Sigmoid colon (tissue), 7 donors: ENCODE results near the gene CTNND2. TPM values are rescaled to one million over a fixed set of nuclear protein-coding genes. Genes with fewer than 3 reads are reported as not detected.

Experiments
- DNase-seq: peaks from one replicate; pipeline ENCODE4 v3.0.0-alpha.2; 2019
- H3K27ac ChIP-seq, 4 donors: fragments of 200-600 bp; sonication (generic); one replicate each; pipeline ENCODE4 v1.5.1; 2016 to 2019; ENCODE audit warnings: mild to moderate bottlenecking in 1 of 4
- H3K27me3 ChIP-seq, 3 donors: fragments of 200-600 bp; sonication (generic); one replicate each; pipeline ENCODE4 v1.5.1; 2019; ENCODE audit warnings: mild to moderate bottlenecking in 1 of 3
- H3K36me3 ChIP-seq, 4 donors: fragments of 200-600 bp; sonication (generic); one replicate each; pipeline ENCODE4 v1.5.1; 2016 to 2019
- H3K4me1 ChIP-seq, 4 donors: fragments of 200-600 bp; sonication (generic); one replicate each; pipeline ENCODE4 v1.5.1; 2017 to 2019
- H3K4me3 ChIP-seq, 4 donors: fragments of 200-600 bp; sonication (generic); one replicate each; pipeline ENCODE4 v1.5.1; 2017 to 2019; ENCODE audit warnings: mild to moderate bottlenecking in 2 of 4, moderate library complexity in 1 of 4
- H3K9me3 ChIP-seq, 4 donors: fragments of 200-600 bp in 3 of 4; sonication (generic) in 3 of 4; one replicate each; pipeline versions ENCODE4 v1.5.1 to v1.6.1; 2013 to 2019
- EP300 ChIP-seq, 4 donors: sonication (generic); formaldehyde crosslinking; IDR thresholded peaks; one replicate each; pipeline ENCODE4 v1.6.1; 2017; ENCODE audit warnings: antibody characterized with exemption in 4 of 4
- POLR2A ChIP-seq, 2 donors: fragments of 450-650 bp; IDR thresholded peaks; one replicate each; pipeline ENCODE4 v1.6.1; 2016; ENCODE audit warnings: antibody characterized with exemption in 2 of 2, mild to moderate bottlenecking in 2 of 2, moderate library complexity in 2 of 2
- POLR2AphosphoS5 ChIP-seq, 4 donors: sonication (generic); formaldehyde crosslinking; IDR thresholded peaks; one replicate each; pipeline ENCODE4 v1.6.1; 2017; ENCODE audit warnings: antibody characterized with exemption in 4 of 4
- WGBS, 2 donors: extraction: QIAGEN DNeasy Blood & Tissue Kit; methylation state at CpG; one replicate each; pipeline ENCODE4 v1.1.7; 2013; 5-methylcytosine and 5-hydroxymethylcytosine counted together
- intact Hi-C: fragments of 100-400 bp; cut with DNase I; formaldehyde crosslinking; loops from one replicate; pipeline ENCODE4 v1.15.1; 2023
- polyA plus RNA-seq, 3 donors: library from polyadenylated mRNA; stranded (reverse); fragments of 200-250 nt; gene quantifications; one replicate each; pipeline ENCODE4 v1.2.3, GENCODE V29; 2013
- total RNA-seq, 4 donors: library from RNA; depleted of rRNA; stranded (reverse); fragments of >200 nt; gene quantifications; one replicate each; pipeline ENCODE4 v1.1.0, GENCODE V29; 2016
- TF ChIP-seq, protein P1 (sequence below), 4 experiments: fragments of 450-650 bp in 3 of 4; fragments of 200-600 bp in 1 of 4; IDR thresholded peaks; one replicate each; pipeline ENCODE4 v1.5.1; 2016 to 2019; ENCODE audit warnings: antibody characterized with exemption in 4 of 4, mild to moderate bottlenecking in 3 of 4, moderate library complexity in 2 of 4
- donor health status: healthy with polysubstance abuse.
- donor health status: Bipolar disorder and iron deficiency.
- donor health status: healthy.

The CTNND2 gene
- total and polyA plus RNA-seq, 7 donors, result 0.36 to 2.5 (median 0.84) TPM; not detected in 1

- no peaks in the 10 kb centered on the region for H3K27me3 ChIP-seq
- H3K9me3 ChIP-seq, result peaks cover 0 to 3% (median 0%) of the 10 kb centered on the region in 4 donors
- no peaks in the 10 kb centered on the region for H3K36me3 ChIP-seq
- no peak for DNase-seq
- 94 to 95% methylated on average over 2 of the region's 2 CpGs for WGBS, 2 donors
- H3K4me3 ChIP-seq, result no peak overlapping the region
- no peak overlapping the region for H3K27ac ChIP-seq
- no peak for TF ChIP-seq EP300 (IDR thresholded peaks at IDR 0.05)
- TF ChIP-seq, protein P1, sequence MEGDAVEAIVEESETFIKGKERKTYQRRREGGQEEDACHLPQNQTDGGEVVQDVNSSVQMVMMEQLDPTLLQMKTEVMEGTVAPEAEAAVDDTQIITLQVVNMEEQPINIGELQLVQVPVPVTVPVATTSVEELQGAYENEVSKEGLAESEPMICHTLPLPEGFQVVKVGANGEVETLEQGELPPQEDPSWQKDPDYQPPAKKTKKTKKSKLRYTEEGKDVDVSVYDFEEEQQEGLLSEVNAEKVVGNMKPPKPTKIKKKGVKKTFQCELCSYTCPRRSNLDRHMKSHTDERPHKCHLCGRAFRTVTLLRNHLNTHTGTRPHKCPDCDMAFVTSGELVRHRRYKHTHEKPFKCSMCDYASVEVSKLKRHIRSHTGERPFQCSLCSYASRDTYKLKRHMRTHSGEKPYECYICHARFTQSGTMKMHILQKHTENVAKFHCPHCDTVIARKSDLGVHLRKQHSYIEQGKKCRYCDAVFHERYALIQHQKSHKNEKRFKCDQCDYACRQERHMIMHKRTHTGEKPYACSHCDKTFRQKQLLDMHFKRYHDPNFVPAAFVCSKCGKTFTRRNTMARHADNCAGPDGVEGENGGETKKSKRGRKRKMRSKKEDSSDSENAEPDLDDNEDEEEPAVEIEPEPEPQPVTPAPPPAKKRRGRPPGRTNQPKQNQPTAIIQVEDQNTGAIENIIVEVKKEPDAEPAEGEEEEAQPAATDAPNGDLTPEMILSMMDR (IDR thresholded peaks at IDR 0.05), result no peak
- no peak for TF ChIP-seq POLR2AphosphoS5 (IDR thresholded peaks at IDR 0.05)
- no peak for TF ChIP-seq POLR2A (IDR thresholded peaks at IDR 0.05)
- no peaks in the 10 kb centered on the region for H3K4me1 ChIP-seq
- intact Hi-C loops, result no loop called here
Measured at GRCh38 chr5:11411621-11412020, 492.6 kb downstream of the CTNND2 start.

DNA sequence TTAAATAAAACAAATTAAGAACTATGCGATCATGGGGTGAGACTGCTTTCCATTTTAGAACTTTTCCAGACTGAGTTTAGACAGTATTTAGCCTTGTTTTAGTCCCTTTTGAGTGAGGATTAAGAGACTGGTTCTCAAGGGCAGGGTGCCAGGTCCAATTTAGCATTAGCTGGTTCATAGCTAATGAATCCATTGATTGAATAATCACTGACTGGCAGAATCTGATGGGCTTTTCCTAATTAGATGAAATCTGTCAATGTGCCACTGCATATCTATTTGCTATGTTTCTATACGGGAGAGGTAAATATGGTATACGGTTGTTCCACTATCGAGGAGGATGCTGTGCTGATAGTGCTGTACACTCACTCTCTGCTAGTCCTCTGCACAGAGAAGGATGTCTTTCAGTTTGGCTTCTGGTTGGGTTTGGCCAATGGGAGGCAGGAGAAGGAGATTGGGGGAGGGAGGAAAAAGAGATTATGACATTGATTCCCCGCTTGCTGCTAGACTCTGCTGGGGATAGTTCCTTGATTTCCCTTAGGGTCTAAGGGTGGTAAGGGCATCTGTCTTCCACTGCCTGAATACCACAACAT, 496.6 kb downstream of the CTNND2 start:
- Histone ChIP-seq H3K27ac (no peak overlapping the region), H3K4me3 (no peak overlapping the region), H3K36me3 (no peaks in the 10 kb centered on the region), H3K4me1 (no peaks in the 10 kb centered on the region), H3K27me3 (no peaks in the 10 kb centered on the region), H3K9me3 (no peaks in the 10 kb centered on the region)
- no peak for DNase-seq
- no peak for TF ChIP-seq EP300 (IDR thresholded peaks at IDR 0.05)
- TF ChIP-seq POLR2A (IDR thresholded peaks at IDR 0.05), result no peak
- intact Hi-C loops, result no loop called here
- 68 to 80% methylated on average over 5 of the region's 5 CpGs for WGBS, 2 donors

DNA sequence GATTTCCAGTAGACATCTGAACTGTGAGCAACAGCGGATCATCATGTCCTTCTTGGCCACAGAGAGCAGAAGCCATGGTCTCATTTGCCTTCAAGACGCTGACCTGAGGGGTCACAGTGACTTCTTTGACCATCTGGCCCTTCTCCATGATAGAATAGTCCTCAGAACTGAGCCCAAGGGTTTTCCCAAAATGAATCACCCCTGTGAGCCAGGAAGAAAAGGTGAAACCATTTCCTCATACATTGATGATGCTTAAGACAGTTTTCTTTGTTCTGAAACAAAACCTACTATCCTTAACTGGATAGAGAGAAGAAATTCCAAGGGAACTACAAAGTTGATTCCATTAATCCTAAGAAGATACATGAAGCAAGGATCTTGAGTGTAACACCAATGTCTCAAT, 503.9 kb downstream of the CTNND2 start:
- Histone ChIP-seq H3K4me3 (no peak overlapping the region), H3K27ac (no peak overlapping the region), H3K36me3 (no peaks in the 10 kb centered on the region), H3K27me3 (no peaks in the 10 kb centered on the region), H3K4me1 (no peaks in the 10 kb centered on the region), H3K9me3 (no peaks in the 10 kb centered on the region)
- TF ChIP-seq POLR2AphosphoS5 (IDR thresholded peaks at IDR 0.05) (no peak), POLR2A (IDR thresholded peaks at IDR 0.05) (no peak), EP300 (IDR thresholded peaks at IDR 0.05) (no peak)
- TF ChIP-seq, protein P1 (IDR thresholded peaks at IDR 0.05), result no peak
- no peak for DNase-seq
- WGBS, 2 donors, result 80 to 88% methylated on average over 2 of the region's 2 CpGs
- intact Hi-C loops, result no loop called here

GRCh38 chr5:11398728-11399127, 505.5 kb downstream of the CTNND2 start:
- TF ChIP-seq POLR2AphosphoS5 (IDR thresholded peaks at IDR 0.05), result no peak
- no peak for TF ChIP-seq POLR2A (IDR thresholded peaks at IDR 0.05)
- TF ChIP-seq, protein P1 (IDR thresholded peaks at IDR 0.05), result no peak
- no peak for TF ChIP-seq EP300 (IDR thresholded peaks at IDR 0.05)
- no peak overlapping the region for H3K4me3 ChIP-seq

DNA sequence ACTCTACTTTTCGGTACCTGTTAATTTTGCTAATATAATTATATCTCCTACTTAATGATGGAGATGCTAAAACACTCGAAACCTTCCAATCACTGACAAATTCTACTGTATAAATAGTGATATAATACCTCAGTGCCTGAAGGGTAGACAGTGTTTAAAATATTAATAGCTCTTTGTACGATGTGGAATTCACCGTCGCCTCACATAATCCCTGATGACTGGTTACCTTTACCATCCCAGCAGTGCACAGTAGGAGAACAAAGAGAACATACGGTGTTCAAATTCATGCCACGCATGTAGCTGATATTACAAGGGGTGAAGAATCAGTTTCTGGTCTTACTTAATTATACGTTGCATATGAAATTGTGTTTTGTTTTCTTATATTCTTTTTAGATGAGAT, 506.7 kb downstream of the CTNND2 start:
- H3K9me3 ChIP-seq, result no peaks in the 10 kb centered on the region
- 92% methylated on average over 8 of the region's 8 CpGs for WGBS, 2 donors
- no peaks in the 10 kb centered on the region for H3K36me3 ChIP-seq
- no peak overlapping the region for H3K4me3 ChIP-seq
- no peak overlapping the region for H3K27ac ChIP-seq
- TF ChIP-seq EP300 (IDR thresholded peaks at IDR 0.05) (no peak), POLR2A (IDR thresholded peaks at IDR 0.05) (no peak)
- TF ChIP-seq, protein P1 (IDR thresholded peaks at IDR 0.05), result no peak
- no peak for DNase-seq
- H3K4me1 ChIP-seq, result no peaks in the 10 kb centered on the region
- H3K27me3 ChIP-seq, result no peaks in the 10 kb centered on the region
- intact Hi-C loops, result no loop called here

More at GRCh38 chr5:11398728-11399127, 505.5 kb downstream of the CTNND2 start:
- H3K36me3 ChIP-seq, result no peaks in the 10 kb centered on the region
- H3K9me3 ChIP-seq, result no peaks in the 10 kb centered on the region
- H3K27me3 ChIP-seq, result no peaks in the 10 kb centered on the region
- DNase-seq, result no peak
- no peak overlapping the region for H3K27ac ChIP-seq
- intact Hi-C loops, result no loop called here
- no peaks in the 10 kb centered on the region for H3K4me1 ChIP-seq
- 87 to 90% methylated on average over 3 of the region's 3 CpGs for WGBS, 2 donors
